Hindlimb muscle (tissue), 1 donor: ENCODE results near the gene PRELID3B. TPM values are rescaled to one million over a fixed set of nuclear protein-coding genes. Genes with fewer than 3 reads are reported as not detected.
A peak's percentile ranks its signal among the peaks of the same experiment; 100 is the strongest.

Source experiments
- DNase-seq: peaks from one replicate; pipeline ENCODE4 v3.0.0-alpha.2; 2013
- polyA plus RNA-seq: library from polyadenylated mRNA; unstranded; fragments of 120-200 nt; gene quantifications from one replicate; pipeline ENCODE4 v1.2.1, GENCODE V29; 2013; ENCODE audit not compliant: insufficient read length

Gene PRELID3B
- 40.5 TPM for polyA plus RNA-seq

DNA sequence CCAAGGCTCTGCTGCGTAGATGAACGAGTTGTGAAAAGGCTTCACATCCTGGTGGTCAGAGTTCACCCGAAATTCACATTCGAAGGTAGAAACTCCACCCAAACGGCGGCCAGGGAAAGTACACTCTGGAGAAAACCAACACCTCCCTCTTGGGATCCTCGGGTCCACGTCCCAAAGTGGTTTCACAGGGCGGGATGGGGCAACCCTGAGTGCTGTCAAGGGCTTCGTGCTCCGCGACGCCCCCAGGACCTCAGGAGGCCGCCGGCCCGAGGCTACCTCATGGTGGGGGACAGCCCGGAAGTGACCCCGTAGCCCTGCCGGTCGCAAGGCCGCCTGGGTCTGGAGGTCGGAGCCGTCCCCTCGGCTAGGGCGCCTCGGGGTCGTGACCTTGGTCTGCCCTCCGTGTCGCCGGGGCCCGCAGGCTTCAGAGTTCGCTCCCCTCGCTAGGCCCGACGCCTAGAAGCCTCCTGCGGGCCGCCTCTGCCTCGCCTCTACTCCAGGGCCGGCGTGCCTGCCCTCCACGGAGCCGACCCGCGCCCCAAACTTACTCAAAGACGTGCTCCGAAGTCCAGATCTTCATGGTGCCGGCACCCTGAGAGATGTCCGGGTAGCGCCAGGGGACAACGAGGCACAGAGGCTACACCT, at the start of gene PRELID3B:
Gene PRELID3B (minus strand): TSS at position 636 of the 645 bp plus-strand sequence. CDS start 56 bp downstream, at position 580.
- peak; percentile 30 for DNase-seq

DNA sequence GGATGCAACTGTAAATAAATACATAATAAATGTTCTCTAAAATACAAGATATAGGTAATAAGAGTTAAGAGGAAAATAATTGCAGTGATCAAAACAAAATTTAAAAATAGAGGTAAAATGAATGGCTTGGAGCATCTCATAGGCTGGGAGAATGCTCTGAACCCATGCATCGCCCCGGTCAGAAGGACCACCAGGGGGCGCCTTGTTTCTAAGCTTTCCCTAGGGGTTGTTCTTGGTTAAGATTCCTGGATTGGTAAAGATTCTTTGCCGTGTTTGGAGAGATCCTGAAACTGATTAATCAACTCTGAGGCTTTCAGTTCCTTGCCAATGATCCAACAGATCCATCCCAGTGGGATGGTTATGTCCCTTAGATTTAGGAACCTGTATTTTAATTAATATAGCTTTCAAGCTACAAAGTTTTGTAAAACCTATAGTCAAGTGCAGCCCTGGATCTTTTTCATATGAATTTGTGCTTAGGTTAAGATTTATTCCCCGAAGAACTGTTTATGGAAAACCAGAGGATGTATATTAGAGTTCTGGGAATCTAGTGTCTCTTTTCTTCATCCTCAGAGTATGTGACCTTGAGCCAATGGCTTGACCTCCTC, 45.3 kb upstream of the PRELID3B start:
- DNase-seq, result peak; percentile 63

DNA sequence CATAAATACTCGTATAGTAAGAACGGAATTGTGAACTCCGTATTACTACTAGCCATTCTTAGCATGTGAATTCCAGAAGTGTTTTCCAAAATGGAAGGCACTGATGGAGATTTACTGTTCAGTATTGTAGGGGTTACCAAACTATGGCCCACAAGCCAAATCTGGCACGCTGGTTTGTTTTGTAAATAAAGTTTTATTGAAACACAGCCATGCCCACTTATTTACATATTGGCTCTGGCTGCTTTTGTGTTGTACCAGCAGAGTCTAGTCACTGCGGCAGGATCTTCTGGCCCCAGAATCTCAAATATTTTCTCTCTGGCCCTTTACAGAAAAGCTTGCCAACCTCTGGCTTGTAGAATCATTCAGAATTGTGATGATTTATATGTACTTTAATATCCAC, 44.3 kb upstream of the PRELID3B start:
- DNase-seq, result no peak

DNA sequence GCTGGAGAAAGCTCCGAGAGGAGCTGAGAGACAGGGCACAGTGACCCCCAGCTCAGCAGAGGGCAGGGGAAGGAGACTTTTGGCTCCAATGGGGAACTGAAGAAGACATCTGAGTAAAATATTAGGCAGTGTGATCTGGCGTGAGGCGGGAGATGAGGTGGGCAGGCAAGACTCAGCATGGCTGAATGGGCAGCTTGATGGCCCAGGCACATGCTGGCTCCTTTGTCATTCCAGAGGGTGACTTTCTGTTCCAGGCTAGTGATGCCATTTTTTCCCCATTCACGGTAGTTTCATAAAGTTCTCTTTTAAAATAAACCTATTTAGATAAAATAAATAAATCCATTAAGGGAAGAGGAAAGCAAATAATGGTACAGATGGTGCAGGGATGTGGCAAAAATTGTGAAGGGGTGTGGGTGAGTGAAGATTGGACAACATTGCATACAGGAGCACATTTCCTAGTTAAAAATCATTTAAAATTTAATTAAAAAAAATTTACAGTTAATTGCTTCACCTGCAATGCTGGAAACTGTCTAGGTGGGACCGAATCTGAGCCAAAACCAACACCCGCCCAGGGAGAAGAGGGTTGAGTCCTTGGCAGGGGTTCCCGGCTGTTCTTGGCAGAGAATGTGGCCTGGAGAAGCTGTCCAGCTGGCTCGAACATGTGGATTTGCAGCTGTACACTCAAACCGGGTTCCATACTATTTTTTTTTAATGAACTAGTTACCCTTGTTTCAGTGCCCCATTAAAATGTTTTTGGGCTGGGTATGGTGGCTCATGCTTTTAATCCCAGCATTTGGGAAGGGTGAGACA, 41.7 kb upstream of the PRELID3B start:
- DNase-seq, result no peak

DNA sequence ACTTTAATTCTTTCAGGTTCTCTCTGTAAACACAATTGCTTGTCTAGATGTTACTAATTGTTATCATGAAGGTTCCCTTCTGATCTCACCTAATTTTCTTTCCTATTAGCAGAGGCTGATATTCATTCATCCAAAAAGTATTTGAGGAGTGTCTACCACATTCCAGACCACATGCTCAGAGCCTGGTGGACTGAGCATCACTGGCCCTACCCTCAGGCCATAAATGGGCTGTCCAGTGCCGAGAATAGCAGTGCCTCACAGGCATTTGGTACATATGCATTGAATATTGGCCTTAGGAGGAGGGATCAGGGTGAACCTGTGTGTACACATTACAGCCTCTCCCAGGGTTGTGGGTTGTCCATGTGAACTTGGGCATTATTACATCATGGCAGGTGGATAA, 40.4 kb upstream of the PRELID3B start:
- no peak for DNase-seq

DNA sequence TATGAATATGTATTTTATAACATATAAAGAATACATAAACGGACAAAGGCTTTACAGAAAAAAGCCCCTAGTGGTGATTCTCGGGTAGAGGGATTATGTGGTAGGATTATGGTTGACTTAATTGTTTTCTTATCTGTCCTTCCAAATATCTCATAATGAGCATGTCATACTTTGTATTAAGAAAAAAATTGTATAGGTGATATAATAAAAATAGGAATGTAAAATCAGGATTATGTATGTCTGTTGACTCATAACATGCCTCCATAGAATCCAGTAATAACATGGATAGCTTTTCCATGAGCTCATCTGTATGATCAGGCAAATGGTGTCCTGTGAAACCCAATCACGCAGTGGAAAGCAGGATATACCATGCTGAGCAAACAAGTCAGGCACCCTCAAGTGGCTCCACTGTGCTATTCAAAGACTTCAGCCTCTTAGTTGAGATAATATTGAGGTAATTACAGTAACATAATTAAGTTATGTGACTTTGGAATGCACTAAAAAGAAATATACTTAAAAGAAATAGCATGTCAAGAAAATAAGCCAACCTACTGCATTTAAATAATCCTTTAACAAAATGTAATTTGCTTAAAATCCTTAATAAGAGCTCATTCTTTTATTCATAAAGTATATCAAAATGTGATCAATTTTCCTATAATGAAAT, 39.6 kb upstream of the PRELID3B start:
- no peak for DNase-seq

DNA sequence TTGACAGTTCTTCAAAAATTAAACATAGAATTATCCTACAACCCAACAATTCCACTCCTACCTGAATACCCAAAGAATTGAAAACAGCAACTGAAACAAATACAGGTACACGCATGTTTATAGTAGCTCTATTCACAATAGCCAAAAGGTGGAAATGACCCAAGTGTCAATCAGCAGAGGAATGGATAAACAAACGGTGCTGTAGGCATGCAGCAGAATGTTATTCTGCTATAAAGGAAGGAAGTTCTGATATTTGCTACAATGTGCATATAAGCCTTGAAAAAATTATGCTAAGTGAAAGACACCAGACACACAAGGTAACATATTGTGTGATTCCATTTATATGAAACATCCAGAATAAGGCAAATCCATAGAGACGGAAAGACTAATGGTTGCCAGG, 38.5 kb upstream of the PRELID3B start:
- DNase-seq, result no peak

DNA sequence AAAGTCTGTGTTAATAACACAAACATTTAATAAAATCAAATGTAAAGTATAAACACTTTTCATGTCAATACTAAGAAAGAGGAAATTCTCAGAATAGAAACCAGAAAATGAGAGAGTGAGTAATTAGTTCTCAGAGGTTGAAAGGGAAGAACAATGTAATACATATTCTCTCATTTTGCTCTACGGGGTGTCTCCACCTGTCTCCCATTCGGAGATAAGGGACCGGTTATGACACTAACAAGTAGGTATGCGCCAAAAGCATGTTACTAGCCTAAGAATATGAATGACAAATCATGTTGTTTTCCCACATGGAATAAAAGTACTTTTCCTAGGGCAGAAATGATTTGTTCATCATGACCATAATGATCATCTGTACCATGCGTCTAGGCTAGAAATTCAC, 35.6 kb upstream of the PRELID3B start:
- no peak for DNase-seq

DNA sequence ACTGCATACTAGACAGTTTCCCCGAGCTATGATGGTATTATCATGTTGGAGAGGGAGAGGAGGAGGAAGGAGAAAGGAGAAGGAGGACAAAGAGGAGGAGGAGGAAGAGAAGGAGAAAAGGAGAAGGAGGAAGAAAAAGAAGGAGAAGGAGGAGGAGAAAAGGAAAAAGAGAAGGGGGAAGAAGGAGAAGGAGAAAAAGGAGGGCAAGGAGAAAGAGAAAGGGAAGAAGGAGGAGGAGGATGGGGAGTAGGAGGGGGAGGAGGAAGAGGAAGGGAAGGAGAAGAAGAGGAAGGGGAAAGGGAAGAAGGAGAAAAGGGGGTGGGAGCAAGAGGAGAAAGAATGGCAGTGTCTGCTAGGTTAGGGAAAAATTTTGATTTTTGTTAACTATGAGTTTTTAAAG, 35.1 kb upstream of the PRELID3B start:
- no peak for DNase-seq

DNA sequence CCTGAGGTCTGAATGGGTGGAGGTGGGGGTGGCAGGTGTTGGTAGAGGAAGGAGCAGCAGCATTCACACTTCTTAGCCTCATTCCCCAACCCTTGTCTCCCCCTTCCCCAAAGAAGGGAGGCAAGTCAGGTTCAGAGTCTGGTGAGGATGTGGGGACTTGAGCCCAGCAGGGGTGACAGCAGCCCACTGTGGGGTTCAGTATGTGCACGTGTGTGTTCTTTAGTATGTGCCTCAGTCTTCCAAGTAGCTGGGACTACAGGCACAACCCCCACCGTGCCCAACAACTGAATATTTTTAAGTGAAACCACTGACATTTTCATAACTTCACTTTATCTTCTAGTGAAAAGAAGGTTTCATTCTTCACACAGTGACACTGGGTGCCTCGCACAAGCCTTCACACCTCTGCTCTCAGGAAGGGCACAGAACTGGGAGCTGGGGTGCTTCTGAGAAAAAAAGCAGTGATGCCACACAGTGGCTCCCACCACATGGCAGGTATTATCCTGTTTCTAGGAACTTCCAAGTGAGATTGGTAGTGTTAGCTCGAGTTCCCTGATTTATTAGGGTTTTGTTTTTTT, 33.4 kb upstream of the PRELID3B start:
- DNase-seq, result no peak

DNA sequence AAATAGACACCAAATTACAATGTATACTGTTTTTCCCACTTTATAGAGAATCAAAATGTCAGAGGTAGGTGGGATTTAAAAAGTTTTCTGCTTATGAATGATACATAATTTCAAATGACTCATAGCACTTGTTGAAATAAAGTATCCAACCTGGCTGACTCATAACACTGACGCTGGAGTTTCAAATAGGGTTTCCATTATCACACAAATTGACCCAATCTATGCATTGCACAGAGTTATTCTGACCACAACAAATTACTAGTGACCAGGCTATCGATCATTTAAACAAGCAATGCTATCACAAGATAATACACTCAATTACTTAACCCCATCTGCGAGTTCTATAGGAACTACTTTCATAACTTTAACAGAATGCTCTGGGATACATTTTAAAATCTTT, 31.9 kb upstream of the PRELID3B start:
- no peak for DNase-seq

DNA sequence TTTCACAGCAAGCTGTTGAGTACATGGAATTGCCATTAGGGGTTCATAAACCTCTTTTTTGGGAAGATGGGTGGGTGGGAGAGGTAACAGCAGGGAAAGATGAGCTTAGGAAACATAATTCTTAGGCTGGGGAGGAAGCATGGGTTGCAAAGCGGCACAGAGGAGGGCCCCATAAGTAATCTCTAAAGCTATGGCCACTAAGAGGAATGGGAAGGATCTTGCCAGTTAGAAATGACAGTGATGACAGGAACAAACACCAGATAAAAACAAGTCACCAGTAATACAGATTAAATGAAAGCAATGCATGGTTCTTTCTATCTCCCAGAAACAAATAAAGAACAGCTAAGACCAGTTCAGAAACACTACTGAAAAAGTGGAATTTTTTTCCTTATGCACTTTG, 31.0 kb upstream of the PRELID3B start:
- DNase-seq, result no peak

DNA sequence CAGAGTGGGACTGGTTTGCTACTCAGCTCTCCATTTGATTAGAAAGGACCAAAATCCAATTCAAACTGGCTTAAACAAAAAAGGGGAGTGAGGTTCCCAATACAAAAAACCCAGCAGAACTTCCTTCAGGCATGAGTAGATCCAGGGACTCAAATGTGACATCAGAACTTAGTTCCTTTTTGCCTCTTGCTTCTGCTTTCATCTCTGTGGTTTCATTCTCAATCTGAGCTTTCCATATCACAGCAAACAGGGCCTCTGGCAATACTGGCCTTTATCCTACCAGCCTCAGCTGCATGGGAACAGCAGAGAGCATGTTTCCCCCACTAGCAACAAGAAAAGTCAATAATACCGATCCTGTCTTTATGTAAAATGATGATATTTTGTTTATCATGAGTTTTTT, 28.6 kb upstream of the PRELID3B start:
- no peak for DNase-seq

DNA sequence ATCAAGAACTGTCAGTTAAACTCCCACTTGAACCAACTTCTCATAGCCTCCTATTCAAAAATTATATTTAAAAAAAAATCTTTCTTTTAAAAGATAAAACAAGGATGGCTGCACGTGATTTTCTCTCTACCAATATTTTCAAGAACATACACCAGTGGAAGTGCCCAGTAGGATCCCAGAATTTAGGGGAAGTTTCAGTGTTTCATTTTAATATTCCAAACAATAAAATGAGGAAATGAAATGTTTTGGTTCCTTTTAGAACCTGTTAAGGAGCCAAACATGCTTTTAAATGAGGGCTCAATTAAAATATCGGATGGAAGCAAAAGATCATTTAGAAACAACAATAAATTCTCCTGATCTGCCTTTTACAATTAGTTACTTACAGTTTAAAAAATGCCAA, 26.4 kb upstream of the PRELID3B start:
- DNase-seq, result no peak

DNA sequence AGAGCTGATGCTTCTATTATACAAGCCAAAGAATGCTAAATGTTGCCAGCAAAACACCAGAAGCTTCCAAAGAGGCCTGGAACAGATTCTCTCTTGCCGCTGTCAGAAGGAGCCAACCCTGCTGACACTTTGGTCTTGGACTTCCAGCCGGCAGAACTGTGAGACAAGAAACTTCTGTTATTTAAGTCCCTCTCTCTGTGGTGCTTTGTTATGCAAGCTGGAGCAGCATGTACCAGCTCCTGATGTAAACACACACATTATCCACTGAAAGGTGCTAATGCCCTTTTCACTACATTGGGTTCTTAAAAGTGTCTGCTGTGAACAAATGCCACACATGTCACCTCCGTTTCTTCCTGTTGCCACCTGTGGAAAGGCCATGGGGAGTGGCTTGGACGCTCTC, 25.9 kb upstream of the PRELID3B start:
- DNase-seq, result no peak

DNA sequence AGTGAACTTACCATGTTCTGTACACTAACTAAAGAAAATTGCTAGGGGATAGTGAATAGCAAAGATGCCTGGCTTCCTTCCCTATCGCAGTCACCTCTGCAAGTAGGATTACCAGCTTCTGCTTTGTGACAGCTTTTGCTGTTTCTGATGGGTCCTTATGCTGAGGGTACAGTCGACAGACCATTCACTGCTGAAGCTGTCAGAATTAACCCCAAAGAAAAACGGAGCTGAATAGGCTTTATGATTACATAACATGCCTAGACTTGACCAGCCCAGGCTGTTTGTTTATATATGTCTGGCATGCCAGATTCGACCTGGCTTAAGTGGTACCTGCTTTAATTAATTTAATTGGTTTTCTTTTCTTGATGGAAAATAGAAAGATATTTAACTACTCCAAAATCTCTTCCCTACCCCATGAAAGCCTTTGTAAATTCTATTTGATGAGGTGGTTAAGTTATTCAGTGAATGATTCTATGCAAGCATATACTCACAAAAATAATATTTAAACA, 21.7 kb upstream of the PRELID3B start:
- no peak for DNase-seq

DNA sequence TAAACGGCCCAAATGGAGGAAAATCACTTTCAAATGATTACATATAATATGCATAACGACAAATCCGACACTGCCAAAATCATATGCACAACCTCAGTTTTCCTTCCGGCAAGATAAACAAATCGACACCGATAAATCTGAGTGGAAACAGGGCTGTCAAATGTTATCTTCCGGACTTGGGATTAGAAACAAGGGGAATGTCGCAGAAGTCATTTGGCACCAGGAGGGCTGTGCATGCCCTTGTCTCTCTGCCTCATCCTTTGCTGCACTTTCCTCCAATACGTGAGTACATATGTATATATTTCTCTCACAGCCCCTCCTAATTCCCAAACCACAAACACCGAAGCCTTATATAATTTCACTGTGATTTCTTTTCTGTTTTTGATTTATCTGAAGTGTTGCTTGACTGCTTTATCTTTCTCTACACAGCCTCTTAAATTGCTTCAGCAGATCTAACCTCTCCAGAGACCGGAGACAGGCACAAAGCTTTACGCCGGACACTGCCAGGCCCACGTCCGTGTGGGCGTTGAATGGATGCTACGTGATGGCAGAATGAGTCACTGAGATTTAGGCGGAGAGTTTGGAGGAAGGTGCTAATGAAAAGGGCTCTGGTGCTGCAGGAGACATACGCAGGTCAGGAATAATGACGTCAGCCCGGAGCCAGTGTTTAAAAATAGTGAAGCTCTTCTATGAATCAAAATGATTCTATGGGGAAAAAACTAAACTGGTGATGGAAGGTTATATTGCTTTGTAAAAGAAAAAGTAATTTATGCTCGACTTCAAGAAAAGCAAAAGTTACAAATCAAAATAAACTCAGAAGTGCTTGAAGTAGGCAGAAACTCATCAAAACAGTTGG, 21.0 kb upstream of the PRELID3B start:
- peak; percentile 19 for DNase-seq

DNA sequence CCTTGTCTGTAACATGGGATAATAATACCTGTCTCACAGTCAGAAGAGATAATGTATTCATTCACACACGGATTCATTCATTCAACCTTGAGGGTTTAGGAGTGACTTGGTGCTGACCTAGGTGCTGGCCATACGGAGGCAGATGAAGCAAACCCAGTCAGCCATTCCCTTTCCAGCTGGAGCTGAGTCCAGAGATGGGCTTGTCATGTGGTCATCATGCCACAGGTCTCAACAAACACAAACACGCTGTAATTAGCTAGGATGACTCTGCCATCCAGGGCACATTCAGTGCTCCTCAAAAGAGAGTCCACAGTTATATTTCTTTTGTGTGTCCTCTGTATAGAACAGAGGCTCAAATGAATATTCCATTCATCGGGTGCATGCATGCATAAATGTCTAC, 19.5 kb upstream of the PRELID3B start:
- DNase-seq, result no peak

DNA sequence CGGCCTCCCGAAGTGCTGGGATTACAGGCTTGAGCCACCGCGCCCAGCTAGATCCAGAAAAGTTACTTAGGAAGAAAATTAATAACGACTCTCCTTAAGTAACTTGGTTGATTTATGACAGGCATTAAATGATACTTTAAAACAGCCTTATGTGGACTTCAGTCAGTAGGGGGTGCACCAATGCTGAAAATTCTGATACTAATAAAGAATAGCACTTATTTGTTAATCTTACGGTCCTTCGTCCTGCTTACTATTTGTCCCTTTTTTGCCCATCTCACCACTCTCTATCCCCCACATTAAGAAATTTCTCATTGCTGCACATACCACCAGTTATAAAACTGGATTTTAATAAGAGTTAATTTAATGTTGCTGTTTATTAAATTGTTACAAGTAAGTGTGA, 12.7 kb upstream of the PRELID3B start:
- no peak for DNase-seq

DNA sequence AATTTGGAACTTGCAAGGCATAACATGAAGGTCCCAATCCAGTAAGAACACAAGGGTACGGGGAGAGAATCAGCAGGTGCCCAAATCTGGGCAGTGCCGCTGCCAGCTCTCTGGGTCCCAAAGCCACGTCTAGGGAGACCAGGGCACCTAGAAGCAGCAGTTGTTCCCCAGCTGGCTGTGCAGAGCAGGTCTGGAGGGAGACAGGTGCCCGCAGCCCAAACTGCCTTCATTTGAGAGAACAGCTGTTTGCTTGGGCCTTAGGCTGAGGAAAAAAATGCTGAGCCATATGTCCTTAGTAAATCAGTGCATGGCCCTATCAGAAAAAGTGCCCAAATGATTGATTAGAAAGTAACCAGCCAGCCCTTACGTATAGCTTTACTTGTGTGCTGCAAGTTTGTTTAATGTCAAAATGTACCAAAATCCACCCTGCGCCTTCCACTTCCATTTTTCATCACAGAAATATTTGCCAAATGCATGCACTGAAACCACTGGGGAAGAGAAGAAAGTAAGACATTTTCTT, 9.1 kb upstream of the PRELID3B start:
- no peak for DNase-seq

DNA sequence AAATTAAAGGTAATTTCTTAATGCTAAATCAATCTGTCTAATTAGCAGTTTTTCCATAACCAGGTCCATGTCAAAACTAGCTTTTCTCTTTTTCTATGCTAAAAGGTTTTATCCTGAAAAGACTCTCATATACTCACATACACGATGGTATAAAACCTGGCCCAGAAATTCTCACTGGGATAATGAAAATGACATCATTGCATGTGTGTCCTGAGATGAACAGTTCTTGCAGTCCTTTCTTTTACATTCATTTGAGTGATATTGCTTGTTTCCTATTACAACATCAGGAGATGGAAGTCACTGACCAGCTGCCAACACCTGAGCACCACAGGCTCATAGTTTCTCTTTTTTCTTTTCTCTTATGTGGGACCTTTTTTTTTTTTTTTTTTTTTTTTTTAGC, 7.9 kb upstream of the PRELID3B start:
- no peak for DNase-seq

DNA sequence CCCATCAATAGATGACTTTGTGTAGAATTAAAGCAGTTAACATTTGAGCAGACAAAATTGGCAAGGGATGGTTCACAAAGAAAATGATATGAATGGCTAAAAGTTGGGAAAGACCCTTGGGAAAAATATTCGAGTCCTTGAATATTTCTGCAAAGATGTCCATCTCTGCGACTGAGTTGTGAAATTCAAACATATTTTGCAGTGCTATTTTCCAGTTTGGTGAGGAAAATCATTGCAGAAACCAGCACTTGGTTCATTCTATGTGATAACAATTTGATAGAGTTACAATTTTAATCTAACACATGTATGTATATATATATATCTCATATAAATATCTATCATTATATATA, 6.1 kb upstream of the PRELID3B start:
- no peak for DNase-seq
